Measurements from ENCODE around the gene BHLHE40.

Gene BHLHE40

GRCh38 chr3:5023777-5024346 is 44.6 kb downstream of the BHLHE40 start:
- no peak for TF ChIP-seq CTCF (IDR thresholded peaks at IDR 0.05; ENCODE audit: low read depth, low read length, missing control alignments)
- H3K4me3 ChIP-seq (replicated peaks; ENCODE audit: low read depth, low read length), result no peak overlapping the region
- DNase-seq (ENCODE audit: extremely low read depth, low read depth), result no peak

GRCh38 chr3:5026046-5026362 is 46.8 kb downstream of the BHLHE40 start:
- no peak for TF ChIP-seq CTCF (IDR thresholded peaks at IDR 0.05; ENCODE audit: low read depth, low read length, missing control alignments)
- DNase-seq (ENCODE audit: extremely low read depth, low read depth), result no peak
- no peak overlapping the region; the same call in 1 of the 2 replicates for H3K4me3 ChIP-seq (replicated peaks; ENCODE audit: low read depth, low read length)

GRCh38 chr3:5029715-5030114 is 50.5 kb downstream of the BHLHE40 start:
- TF ChIP-seq CTCF (IDR thresholded peaks at IDR 0.05; ENCODE audit: low read depth, low read length, missing control alignments), result no peak
- DNase-seq (ENCODE audit: extremely low read depth, low read depth), result no peak
- H3K4me3 ChIP-seq (replicated peaks; ENCODE audit: low read depth, low read length), result no peak overlapping the region

GRCh38 chr3:5030152-5030551 is 50.9 kb downstream of the BHLHE40 start:
- H3K4me3 ChIP-seq (replicated peaks; ENCODE audit: low read depth, low read length), result no peak overlapping the region
- DNase-seq (ENCODE audit: extremely low read depth, low read depth), result no peak
- TF ChIP-seq CTCF (IDR thresholded peaks at IDR 0.05; ENCODE audit: low read depth, low read length, missing control alignments), result no peak

GRCh38 chr3:5032844-5033243 is 53.6 kb downstream of the BHLHE40 start:
- no peak overlapping the region for H3K4me3 ChIP-seq (replicated peaks; ENCODE audit: low read depth, low read length)
- TF ChIP-seq CTCF (IDR thresholded peaks at IDR 0.05; ENCODE audit: low read depth, low read length, missing control alignments), result no peak
- DNase-seq (ENCODE audit: extremely low read depth, low read depth), result no peak
